Stimulated activated CD4-positive, alpha-beta T cell treated with anti-CD3 and anti-CD28 coated beads, Interleukin-4, amount 100 ng/mL, for 24 hours (primary cell): Measurements from ENCODE around the gene CMIP.

Source experiments
- DNase-seq: peaks from one replicate; pipeline ENCODE4 v3.0.0-alpha.2; 2020

CMIP gene

DNA sequence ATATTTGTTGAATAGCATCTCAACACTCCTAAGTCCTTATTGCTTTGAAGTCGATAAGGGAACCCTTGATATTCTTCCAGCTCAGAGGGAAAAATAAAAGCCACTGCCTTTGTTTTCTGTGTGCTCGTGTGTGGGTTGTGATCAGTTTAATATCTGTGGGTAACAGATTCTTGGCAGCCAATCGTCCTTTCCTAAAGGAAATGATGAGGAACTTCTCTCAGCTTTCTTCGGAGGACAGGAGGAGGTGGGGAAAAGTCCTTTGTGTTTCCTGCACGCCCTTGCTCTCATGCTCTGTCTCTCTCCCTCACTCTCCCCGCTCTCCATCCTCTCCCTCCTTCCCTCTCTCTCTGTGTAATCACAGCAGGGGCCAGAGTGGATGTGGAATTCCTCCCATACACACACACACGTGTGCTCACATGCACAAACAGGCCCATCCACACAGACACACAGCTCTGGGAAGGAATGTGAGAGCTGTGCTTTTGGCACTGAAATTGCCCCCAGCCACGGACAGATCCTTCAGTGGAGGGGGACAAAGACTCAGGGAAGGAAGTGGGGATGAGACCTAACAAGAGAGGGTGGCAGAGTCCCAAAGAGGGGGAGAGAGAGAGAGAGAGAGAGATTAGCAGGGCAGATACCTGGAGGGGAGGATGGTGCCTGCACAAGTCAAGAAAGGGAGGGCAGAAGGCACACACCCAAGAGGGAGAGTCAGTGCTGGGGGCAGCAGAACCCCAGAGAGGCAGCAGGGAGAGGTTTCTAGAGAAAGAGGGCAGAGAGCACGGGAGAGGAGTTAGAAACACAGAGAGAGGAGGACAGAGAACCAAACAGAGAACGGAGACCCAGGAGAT is 250.9 kb downstream of the CMIP start:
- no peak for DNase-seq

DNA sequence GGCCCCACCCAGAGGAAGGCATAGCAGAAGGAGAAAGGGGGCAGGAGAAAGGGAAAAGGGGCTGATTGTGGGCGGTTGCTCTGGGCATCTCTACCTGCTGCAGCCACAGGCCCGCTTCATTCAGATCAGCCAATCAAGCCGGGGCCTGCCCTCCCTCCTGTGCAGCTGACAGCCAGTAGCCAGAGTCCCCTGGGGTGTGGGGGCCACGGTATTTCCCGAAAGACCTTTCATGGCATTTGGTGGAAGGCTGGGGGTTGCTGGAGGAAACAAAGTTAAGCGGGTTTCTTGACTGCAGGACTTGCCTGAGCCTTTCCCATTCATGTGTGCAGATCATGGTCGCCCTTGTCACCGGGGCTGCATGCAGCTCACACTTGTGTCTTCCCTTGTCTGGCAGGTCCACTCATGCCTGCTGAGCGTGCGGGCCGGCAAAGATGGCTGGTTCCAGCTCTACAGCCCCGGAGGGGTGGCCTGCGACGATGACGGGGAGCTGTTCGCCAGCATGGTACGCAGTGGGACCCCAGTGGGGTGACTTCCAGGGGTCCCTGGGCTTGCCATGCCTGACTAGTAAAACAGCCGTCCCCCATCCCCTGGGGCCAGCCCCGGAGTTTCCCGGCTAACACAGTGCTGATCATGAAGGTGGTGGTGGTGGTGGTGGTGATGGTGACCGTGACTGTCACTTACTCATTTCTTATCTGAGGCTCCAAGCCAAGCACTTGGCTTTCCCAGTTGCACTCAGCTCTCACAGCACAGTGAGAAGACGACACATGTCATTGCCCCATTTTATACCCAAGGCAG is 251.8 kb downstream of the CMIP start:
- DNase-seq = no peak

DNA sequence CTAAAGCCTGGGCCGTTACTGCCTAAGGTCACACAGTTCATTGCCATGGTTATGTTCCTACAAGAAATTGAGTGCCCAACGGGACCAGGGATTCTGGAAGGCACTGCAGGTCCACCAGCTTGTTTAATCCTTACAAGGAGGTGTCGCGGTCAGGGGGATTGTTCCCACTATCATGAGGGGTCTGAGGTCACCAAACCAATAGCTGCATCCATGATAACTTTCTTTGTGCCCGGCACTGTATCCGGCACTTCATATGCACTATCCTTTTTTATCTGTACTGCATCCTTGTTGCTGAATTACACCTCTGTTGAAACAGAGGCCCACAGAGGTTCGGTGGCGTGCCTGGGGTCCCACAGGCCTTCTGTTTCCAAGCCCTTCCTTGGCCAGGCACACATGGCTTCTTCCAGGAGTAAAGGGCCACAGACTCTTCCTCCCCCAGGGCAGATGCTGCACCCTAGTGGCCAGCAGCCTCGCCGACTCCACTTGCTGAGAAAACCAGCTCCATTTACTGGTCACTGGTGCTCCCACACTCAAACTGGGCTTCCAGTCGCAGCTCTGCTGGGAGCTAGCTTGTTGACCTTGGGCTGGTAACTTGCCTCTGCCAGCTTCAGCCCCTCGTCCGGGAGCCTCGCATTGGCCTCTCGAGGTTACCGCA is 252.5 kb downstream of the CMIP start:
- peak; percentile 49 for DNase-seq

DNA sequence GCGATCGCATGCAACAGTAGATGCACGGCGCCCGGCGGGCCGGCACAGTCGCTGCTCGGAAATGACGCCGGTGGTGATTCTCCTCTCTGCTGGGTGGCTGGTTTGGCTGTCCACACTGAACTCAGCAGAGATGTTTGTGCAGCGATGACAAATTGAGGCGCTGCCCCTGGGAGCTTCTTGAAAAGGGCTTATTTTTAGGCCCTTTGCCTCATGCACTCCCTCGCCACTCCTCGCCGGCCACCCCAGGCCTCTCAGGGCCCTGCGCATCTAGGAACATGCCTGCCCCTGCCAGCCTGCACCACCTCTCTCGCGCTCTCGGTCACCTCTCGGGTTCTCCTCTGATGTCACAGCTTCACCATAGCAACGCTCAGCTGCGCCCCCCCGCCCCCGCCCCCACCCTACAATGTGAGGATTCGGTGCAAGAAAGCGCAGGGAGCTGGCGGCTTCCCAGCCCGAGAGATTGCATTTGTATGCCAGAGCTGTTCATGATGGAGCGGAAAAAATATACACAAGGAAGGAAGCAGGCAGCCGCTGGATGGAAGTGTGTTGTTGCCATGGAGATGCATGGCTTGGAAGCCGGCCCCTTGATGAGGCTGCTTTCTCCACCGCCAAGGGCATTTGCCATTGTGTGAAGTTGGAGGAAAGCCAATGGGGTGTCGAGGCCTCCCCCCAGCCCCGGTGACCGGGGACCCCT is 253.2 kb downstream of the CMIP start:
- DNase-seq = no peak

DNA sequence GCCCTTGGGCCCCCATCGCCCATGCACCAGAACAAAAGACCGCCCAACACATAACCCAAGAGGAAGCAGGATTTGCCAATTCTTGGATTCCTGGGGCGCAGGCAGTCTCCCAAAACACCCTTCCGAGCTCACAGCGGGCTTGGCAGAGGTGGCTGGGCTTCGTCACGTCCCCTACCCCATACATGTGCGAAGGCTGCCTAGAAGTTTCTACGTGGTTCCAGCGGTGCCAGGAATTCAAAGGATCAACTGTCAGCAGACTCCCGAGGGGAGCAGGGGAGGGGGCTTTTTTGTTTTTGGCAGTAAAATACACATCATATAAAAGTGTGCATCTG is 253.7 kb downstream of the CMIP start:
- DNase-seq = no peak

DNA sequence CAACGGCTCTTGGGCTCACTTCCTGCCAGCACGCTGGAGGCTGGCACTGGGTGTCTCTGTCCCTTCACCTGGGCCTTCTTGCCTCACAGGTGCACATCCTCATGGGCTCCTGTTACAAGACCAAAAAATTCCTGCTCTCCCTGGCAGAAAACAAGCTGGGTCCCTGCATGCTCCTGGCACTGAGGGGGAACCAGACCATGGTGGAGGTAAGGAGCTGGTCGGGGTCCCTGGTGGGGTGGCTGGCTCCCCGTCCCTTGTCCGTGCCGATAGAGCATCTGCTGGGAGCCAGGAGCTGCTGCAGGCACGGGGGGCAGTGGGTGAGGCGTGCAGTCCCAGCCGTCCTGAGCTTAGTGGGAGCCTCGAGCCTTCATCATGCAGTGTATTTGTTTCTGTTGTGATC is 255.0 kb downstream of the CMIP start:
- DNase-seq = no peak

DNA sequence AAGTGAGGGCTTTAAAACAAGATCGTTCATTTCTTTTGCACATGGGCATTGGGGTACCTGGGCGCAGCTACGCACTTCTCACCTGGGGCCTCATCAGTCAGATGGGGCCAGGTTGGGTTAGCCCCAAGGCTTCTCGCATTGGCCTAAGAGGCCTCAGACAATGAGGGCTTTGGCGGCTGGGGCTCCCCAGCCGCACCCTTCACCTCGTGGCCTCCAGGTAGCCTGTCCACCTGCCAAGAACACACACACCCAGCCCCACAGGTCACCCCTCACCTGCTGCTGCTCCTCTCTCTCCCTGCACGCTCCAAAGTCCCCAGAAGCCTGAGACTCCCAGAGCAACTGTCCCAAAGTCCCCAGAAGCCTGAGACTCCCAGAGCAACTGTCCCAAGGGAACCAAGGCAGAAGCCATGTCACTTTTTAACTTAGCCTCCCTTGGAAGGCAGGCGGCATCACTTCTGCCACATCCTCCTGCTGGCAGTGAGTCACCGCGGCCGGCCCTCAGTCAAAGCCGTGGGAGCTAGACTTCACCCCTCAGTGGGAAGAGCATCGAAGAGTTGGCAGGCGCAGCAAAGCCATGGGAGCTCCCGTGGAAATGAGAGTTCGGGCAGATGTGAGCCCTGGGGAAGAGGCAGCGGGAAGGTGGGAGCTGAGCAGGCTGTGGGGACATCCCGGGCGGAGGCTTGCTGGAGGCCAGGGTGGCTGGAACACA is 255.6 kb downstream of the CMIP start:
- DNase-seq = no peak

DNA sequence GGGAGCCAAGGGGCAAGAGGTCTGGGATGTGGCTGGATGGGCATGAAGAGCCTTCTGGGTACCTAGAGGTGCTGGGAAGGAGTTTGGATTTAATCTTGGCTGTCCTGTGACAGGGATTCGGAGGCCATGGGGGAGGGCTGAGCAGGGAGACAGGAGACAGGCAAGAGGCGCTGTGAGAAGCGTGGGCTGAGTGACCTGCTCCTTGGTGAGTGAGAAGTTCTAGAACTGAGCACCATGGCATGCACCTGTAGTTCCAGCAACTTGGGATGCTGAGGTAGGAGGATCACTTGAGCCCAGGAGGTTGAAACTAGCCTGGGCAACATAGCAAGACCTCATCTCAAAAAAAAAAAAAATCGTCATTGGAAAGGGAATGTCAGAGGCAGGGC is 256.2 kb downstream of the CMIP start:
- DNase-seq = no peak

DNA sequence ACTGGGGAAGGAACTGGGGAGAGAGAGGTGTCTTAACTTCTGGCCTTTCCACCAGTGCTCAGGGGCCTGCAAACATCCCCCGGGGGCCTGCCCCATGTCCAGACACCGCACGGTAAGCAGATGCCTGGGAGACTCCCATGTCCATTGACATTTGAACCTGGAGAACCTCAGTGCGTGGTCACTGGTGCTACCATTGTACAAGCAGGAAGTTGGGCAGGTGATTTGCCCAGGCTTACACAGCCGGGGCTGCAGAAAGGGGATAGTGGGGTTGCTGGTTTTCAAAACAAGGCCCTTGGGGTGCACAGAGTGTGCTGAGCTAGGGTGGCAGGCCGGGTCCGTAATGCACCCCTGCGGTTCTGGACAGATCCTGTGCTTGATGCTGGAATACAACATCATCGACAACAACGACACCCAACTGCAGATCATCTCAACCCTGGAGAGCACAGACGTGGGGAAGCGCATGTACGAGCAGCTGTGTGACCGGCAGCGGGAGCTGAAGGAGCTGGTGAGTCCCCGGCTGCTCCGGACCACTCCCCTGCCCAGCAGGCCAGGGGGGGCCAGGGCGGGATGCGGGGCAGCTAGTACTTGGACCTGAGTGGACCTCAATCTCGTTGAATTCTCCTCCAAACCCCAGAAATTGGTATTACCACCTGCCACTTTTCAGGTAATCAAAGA is 256.8 kb downstream of the CMIP start:
- no peak for DNase-seq

DNA sequence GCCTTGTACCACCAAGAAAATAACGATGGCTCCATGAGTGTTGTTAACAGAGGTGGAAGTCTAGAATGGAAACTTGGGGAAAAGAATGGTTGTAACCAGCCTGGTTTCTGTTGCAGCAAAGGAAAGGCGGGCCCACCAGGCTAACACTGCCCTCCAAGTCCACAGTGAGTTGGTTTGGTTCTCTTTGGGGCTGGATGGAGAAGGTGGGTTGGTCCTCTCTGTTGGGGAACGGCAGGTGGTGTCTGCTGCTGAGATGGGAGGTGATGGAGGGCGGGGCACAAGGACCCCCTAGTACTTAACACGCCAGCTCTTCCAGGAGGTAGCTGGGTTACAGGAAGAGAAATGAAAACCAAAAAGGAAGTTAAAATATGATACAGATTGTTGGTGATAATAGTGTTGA is 257.9 kb downstream of the CMIP start:
- no peak for DNase-seq

DNA sequence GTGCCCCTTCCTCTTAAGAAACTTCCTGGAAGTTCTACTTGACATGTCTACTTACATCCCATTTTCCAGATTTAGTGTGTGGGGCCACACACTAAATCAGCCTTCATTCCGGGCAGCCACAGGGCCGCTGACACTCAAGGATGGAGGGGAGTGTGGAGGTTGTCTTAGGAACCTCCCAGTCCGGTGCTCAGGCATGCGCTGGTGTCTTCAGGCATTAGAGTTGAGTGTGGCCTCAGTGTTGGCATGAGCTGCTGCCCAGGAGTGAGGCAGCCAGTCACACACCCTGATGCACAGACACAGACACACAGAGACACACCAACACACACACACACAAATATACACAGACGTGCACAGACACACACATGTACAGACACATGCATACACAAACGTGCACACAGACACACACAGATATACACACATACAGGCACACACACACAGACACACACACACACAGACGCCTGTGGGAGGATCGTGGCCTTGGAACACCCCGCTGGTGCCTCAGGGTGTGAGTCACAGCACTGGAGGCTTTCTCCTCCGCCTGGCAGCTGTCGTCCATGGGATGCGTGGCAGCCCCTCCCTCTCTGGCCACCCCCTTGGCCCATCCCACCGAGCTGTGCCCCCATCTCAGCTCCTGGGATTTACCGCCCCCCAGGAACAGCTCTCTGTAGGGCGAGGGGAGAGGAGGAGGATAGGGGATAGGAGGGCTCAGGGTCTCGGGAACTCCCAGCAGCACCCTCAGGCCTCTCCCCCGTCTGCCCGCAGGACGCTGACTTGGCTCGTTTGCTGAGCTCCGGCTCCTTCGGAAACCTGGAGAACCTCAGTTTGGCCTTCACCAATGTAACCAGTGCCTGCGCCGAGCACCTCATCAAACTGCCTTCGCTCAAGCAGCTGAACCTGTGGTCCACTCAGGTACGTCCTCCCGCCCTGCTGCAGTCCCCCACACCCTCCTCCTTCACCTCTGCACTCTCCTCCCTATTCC is 258.9 kb downstream of the CMIP start:
- DNase-seq = no peak

DNA sequence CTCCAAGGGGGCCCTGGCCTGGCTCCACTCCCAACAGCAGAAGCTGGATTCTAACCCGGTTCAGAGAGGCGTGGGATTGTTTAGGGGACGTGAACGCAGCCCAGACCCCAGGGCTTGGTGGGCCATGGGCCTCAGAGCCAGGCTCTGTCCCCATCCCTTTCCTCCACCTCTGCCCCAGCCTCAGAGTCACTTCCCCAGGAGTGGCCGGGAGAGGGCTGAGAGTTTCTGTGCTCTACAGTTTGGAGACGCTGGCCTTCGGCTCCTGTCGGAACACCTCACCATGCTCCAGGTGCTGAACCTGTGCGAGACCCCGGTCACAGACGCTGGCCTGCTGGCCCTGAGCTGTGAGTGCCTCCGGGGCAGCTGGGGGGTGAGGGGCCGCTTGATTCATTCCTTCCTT is 260.7 kb downstream of the CMIP start:
- no peak for DNase-seq

DNA sequence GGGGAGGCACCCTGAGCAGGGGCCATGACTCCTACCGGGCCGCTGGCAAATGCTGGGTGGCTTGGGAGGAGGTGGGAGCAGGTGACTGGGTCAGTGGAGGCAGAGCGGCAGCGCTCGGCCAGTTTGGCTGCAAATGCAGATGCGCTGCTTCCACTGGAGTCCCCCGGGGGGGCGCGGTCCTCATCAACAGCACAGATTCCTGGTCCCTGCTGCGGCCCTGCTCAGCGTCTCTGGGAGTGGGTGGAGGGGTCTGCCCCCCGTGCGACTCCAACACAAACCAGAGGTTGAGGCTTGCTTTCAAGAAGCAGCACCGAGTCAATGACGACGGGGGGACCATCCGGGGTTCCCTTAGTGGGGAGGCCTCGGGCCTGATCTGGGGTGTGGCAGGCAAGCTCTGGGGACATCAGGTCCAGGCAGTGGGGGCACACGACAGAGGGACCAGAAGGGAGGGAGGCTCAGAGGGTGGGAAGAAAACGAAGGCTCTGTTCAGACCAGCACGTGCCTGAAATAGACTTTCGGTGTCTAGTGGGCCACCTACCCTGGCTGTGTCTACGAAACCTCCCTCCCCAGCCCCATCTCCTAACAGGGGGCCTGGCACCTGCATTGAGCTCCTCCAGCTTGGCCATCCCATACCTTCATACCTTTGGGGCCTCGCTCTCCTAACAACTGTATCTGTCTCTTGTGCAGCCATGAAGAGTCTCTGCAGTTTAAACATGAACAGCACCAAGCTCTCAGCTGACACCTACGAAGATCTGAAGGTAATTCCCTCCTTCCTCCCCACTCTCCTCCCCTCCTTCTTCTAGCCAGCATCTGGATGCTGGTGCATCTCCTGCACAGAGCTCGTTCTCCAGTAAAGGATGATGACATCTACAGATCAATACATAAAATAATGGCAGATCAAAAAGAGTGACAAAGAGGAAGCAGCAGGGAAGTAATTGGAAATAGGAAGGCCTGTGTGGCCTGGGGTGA is 262.0 kb downstream of the CMIP start:
- DNase-seq = no peak

DNA sequence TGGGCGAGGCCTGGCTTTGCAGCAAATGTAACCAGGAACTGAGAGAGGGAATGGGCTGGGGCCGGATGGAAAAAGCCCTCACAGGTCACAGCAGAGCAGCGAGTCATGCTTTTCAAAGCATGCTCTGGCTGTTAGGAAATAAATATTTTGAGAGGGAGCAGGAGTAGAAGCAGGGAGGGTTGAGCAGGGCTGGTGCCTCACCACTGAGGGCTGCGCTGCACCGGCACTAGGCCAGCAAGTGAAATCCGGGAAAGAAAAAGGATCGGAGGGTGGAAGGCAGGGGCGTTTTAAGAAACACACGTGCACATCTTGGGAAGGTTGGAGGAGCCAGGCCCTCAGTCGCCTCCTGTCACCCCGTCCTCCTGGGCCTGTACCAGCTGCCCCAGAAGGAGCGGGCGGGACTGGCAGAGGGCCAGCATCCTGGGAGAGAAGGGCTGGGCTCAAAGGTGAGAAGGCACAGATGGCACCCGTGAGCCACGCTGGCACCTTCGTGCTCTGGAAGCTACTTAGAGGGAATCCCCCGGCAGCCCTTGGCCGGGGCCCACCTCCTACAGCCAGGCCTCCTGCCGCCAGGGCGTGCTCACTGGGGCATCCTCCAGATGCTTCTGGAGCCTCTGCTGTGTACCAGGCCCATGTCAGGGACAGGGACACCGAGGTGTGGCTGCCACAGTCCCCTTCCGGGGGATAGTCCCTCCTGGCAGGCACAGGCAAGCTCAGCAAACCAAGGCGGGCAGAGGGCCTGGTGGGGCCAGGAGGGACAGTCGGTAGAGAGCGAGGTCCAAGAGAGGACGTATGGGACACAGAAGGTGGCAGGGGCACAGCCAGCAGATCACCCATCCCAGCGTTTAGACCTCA is 263.0 kb downstream of the CMIP start:
- no peak for DNase-seq

DNA sequence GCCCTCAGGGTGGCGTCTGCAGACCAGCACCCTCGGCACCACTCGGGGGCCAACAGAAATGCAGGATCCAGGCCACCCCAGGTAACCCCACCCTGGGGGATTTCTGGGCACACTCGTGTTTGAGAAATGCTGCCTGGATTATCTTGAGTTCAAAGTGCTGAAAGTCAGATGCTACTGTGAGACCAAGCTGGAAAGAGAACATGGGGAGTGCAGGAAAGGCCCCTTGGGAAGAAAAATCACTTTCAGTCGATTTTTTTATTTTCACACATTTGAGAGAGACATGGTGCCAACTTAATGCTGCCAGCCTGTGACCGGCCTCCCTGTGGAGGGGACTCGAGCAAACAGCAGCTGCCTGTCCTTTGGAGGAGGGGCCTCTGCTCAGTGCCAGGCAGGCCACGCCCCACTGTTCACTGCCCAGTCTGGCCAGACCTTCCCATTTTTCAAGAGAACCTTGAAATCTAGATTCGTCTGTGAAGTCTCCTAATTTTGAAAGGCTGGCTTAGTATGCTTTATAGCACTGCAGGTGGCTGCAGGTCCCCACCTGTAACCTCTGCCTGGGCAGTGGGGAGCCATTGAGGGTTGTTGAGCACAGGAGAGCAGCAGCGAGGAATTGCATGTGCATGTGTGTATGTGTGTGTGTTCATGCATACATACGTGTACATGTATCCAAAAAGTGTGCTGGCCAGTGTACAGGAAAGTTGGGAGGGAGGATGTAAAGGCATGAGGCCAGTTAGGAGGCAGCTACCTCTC is 263.8 kb downstream of the CMIP start:
- no peak for DNase-seq

DNA sequence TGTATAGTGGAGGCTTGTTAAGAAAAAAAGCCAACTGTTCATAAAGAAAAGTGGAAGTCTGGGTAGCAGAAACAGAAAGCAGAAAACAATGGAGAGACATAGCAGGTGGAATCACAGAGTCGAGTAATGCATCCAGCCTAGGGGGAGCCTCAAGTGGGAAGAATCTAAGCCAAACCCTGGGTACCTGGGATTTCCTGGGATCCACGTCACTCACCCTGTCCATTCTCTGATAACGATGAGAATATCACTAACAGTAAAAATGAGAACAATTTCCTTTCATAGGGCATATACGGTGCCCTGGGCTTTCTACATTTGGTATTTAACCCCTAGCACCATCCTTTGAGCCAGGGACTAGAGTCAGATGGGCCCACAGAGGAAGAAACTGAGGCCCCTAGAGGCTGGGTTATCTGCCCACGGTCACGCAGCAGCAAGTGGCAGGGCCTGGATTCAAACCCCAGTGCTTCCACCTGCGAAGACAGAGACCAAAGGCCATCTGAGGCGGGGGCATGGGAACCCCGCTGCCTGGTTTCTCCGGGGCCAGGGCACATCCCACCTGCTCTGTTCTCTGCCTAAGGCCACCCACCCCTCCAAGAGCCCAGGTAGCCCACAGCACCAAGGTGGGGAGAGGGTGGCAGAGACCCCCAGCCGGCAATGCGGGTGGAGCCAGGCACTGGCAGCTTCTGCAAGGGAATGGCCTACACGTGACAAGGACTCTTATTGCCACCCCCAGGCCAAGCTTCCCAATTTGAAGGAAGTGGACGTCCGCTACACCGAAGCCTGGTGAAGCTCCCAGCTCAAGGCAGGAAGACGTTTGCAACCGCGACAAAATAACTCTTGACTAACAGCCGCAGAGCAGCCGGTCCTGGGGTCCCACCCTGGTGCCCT is 264.6 kb downstream of the CMIP start:
- DNase-seq = no peak

DNA sequence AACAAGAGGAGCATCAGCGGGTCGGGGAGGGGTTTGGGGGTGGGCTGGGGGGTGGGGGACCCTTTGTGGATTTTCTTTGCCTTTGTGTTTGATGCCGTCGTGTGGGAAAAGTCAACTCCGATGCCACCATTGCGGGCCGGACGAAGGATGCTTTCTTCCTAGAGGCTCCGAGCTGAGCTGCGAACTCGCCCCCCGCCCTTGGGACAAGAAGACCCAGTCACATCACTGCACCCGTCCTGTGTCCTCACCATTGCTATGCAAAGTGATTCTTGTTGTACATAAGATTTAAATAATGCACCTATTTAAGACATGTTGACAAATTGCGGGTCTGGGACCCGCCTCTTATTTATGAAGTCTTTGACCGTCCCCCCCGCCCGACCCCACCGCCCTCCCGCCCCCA is 265.4 kb downstream of the CMIP start:
- no peak for DNase-seq
